HEK293 (cell line): ENCODE results near the gene ANGPTL8.

Experiments
- CTCF ChIA-PET: fragments of 350-600 bp; formaldehyde crosslinking; extraction: SDS; loops from one replicate; lab custom pipeline; 2021; ENCODE audit warnings: antibody characterized with exemption; lab: Yijun Ruan, JAX
- POLR2A ChIA-PET: fragments of 300-600 bp; formaldehyde crosslinking; extraction: SDS; loops from one replicate; lab custom pipeline; 2020; ENCODE audit warnings: antibody characterized with exemption, inconsistent platforms; lab: Yijun Ruan, JAX
- H3K27ac ChIP-seq: fragments of 200-500 bp; sonication (Bioruptor generic); 2 replicates; pipeline ENCODE4 v1.5.1; 2014; ENCODE audit warnings: low read depth, low read length, control low read depth, inconsistent platforms; ENCODE audit errors: extremely low read depth
- H3K36me3 ChIP-seq, 2 experiments: fragments of 200-500 bp in 1 of 2; sonication (Bioruptor generic) in 1 of 2; 1 replicate in 1 of 2; 2 replicates in 1 of 2; pipeline ENCODE4 v1.5.1; 2014 to 2017; ENCODE audit warnings: inconsistent platforms in 2 of 2, low read length in 2 of 2; ENCODE audit not compliant: control insufficient read depth in 2 of 2, insufficient read depth in 1 of 2
- H3K4me1 ChIP-seq: fragments of 200-500 bp; sonication (Bioruptor generic); 2 replicates; pipeline ENCODE4 v1.5.1; 2014; ENCODE audit warnings: mild to moderate bottlenecking, low read length, inconsistent platforms; ENCODE audit not compliant: control insufficient read depth, insufficient read depth
- H3K4me3 ChIP-seq: 2 replicates; pipeline ENCODE4 v1.5.1; 2011; ENCODE audit warnings: low read depth, mild to moderate bottlenecking, control low read depth, low read length, moderate library complexity
- H3K9me3 ChIP-seq: fragments of 200-500 bp; sonication (Bioruptor generic); 2 replicates; pipeline ENCODE4 v1.5.1; 2014; ENCODE audit warnings: low read depth, low read length, inconsistent platforms; ENCODE audit not compliant: control insufficient read depth, insufficient read depth
- BCL6B ChIP-seq: fragments of 450-650 bp; formaldehyde crosslinking; IDR thresholded peaks from 2 replicates; pipeline ENCODE4 v1.5.1; 2017; ENCODE audit warnings: missing biosample characterization, missing genetic modification characterization
- GFI1B ChIP-seq: fragments of 450-650 bp; formaldehyde crosslinking; IDR thresholded peaks from 2 replicates; pipeline ENCODE4 v1.5.1; 2016; ENCODE audit warnings: missing biosample characterization, missing genetic modification characterization
- PRDM10 ChIP-seq: fragments of 450-650 bp; formaldehyde crosslinking; IDR thresholded peaks from 2 replicates; pipeline ENCODE4 v1.5.1; 2016; ENCODE audit warnings: missing biosample characterization, missing genetic modification characterization
- SP3 ChIP-seq: fragments of 450-650 bp; formaldehyde crosslinking; IDR thresholded peaks from 2 replicates; pipeline ENCODE4 v1.5.1; 2016; ENCODE audit warnings: missing biosample characterization, missing genetic modification characterization
- SP7 ChIP-seq: fragments of 450-650 bp; formaldehyde crosslinking; IDR thresholded peaks from 2 replicates; pipeline ENCODE4 v1.5.1; 2016; ENCODE audit warnings: missing biosample characterization, missing genetic modification characterization
- ZFP3 ChIP-seq: fragments of 450-650 bp; formaldehyde crosslinking; IDR thresholded peaks from 2 replicates; pipeline ENCODE4 v1.5.1; 2016; ENCODE audit warnings: low read depth, missing biosample characterization, missing genetic modification characterization
- ZNF148 ChIP-seq: fragments of 450-650 bp; formaldehyde crosslinking; IDR thresholded peaks from 2 replicates; pipeline ENCODE4 v1.5.0; 2017; ENCODE audit warnings: missing biosample characterization, missing genetic modification characterization, borderline replicate concordance
- ZNF174 ChIP-seq: fragments of 450-650 bp; formaldehyde crosslinking; IDR thresholded peaks from 2 replicates; pipeline ENCODE4 v1.5.0; 2017; ENCODE audit warnings: missing biosample characterization, mild to moderate bottlenecking, missing genetic modification characterization
- ZNF2 ChIP-seq: fragments of 450-650 bp; formaldehyde crosslinking; IDR thresholded peaks from 2 replicates; pipeline ENCODE4 v1.5.1; 2016; ENCODE audit warnings: missing biosample characterization, missing genetic modification characterization
- ZNF280C ChIP-seq: fragments of 450-650 bp; formaldehyde crosslinking; IDR thresholded peaks from 2 replicates; pipeline ENCODE4 v1.5.1; 2016; ENCODE audit warnings: missing biosample characterization, missing genetic modification characterization
- ZNF324 ChIP-seq: fragments of 450-650 bp; formaldehyde crosslinking; IDR thresholded peaks from 2 replicates; pipeline ENCODE4 v1.5.1; 2016; ENCODE audit warnings: missing biosample characterization, missing genetic modification characterization
- ZNF335 ChIP-seq: fragments of 450-650 bp; formaldehyde crosslinking; conservative IDR thresholded peaks from 2 replicates; pipeline ENCODE4 v1.5.1; 2016; ENCODE audit warnings: missing biosample characterization, missing genetic modification characterization
- ZNF514 ChIP-seq: fragments of 450-650 bp; formaldehyde crosslinking; IDR thresholded peaks from 2 replicates; pipeline ENCODE4 v1.5.1; 2016; ENCODE audit warnings: missing biosample characterization, missing genetic modification characterization
- ZNF645 ChIP-seq: fragments of 450-650 bp; formaldehyde crosslinking; IDR thresholded peaks from 2 replicates; pipeline ENCODE4; 2016; ENCODE audit warnings: missing biosample characterization, missing genetic modification characterization
- ZNF791 ChIP-seq: fragments of 450-650 bp; formaldehyde crosslinking; IDR thresholded peaks from 2 replicates; pipeline ENCODE4 v1.5.1; 2016; ENCODE audit warnings: missing biosample characterization, missing genetic modification characterization
- ZSCAN30 ChIP-seq: fragments of 450-650 bp; IDR thresholded peaks from 2 replicates; pipeline ENCODE4 v1.5.1; 2018; ENCODE audit warnings: missing biosample characterization, mild to moderate bottlenecking, missing genetic modification characterization, moderate library complexity
- ZSCAN4 ChIP-seq: fragments of 450-650 bp; formaldehyde crosslinking; IDR thresholded peaks from 2 replicates; pipeline ENCODE4 v1.5.1; 2017; ENCODE audit warnings: missing biosample characterization, missing genetic modification characterization

The ANGPTL8 gene

GRCh38 chr19:11192957-11193939 lies 46.2 kb upstream of the ANGPTL8 start:
- H3K9me3 ChIP-seq, result no peaks in the 10 kb centered on the region
- H3K4me1 ChIP-seq, result peaks cover 5% of the 10 kb centered on the region
- no peak for TF ChIP-seq ZSCAN4 (tag by site-specific recombination)
- TF ChIP-seq ZSCAN30 (tag by site-specific recombination), result no peak
- TF ChIP-seq ZNF280C, result no peak
- TF ChIP-seq BCL6B (tag by site-specific recombination), result no peak
- TF ChIP-seq ZNF645 (tag by site-specific recombination), result no peak
- no peak for TF ChIP-seq PRDM10 (tag by site-specific recombination)
- no peak for TF ChIP-seq GFI1B
- TF ChIP-seq SP7 (tag by site-specific recombination), result no peak
- no peak for TF ChIP-seq ZFP3 (tag by site-specific recombination)
- TF ChIP-seq ZNF335 (tag by site-specific recombination), result no peak
- TF ChIP-seq ZNF2 (tag by site-specific recombination), result no peak
- no peak for TF ChIP-seq ZNF514 (tag by site-specific recombination)
- TF ChIP-seq SP3 (tag by site-specific recombination), result no peak
- TF ChIP-seq ZNF148 (tag by site-specific recombination), result no peak
- TF ChIP-seq ZNF324 (tag by site-specific recombination), result no peak
- no peak for TF ChIP-seq ZNF174 (tag by site-specific recombination)
- TF ChIP-seq ZNF791 (tag by site-specific recombination), result no peak
- H3K36me3 ChIP-seq, result peaks cover 3 to 45% of the 10 kb centered on the region in 2 experiments; a peak in 2 of 3 replicates
- H3K4me3 ChIP-seq, result no peak overlapping the region
- H3K27ac ChIP-seq, result no peak overlapping the region
- POLR2A ChIA-PET, result interaction anchor here (0.7 kb wide), 1 partner anchor 290 kb away, joined by 5 read pairs; no protein-coding TSS in a partner anchor
- CTCF ChIA-PET, result interaction anchor here (0.8 kb wide), 1 partner anchor 55 kb away, joined by 3 read pairs; no protein-coding TSS in a partner anchor
